Measurements from ENCODE around the gene PCED1A. TPM values are rescaled to one million over a fixed set of nuclear protein-coding genes. Genes with fewer than 3 reads are reported as not detected.

PCED1A gene
- total and polyA plus RNA-seq, 9 of the 15 experiments (the other 6 are each of a cell fraction or from before 2014, with no cell fraction given): 1.5 to 11.5 (median 5.9) TPM

DNA sequence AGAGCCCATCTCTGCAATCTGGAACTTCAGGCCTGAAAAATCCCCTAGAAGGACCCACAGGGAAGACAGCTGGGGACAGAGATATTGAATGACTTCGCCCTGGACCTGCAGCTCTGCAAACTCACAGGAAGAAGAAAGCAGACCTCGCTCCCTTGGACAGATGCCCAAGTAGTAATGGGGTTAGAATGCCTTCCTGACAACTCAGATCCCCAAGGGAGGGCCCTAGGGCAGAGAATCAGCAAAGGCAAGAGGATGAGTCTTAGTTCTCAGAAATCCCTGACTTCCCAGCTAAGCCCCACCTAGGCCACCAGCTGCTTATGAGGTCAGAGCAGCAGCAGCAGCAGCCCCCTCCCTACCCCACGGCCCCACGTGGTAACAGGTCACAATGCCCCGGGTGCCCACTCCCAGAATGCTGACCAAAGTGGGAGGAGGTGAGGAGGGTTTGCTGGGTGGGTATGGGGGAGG, 25.8 kb downstream of the PCED1A start, which contains the start of gene C20orf141 (continued):
- TF ChIP-seq RFX7 (CRISPR knock-in tag; IDR thresholded peaks at IDR 0.05) (no peak), FOSL1 (tag; conservative IDR thresholded peaks at IDR 0.05) (peak; percentile 30; the same call in 1 of the 2 replicates), CBFA2T3 (IDR thresholded peaks at IDR 0.05) (peak; percentile 74), SP1 (CRISPR knock-in tag; IDR thresholded peaks at IDR 0.05) (no peak), GATA2 (CRISPR knock-in tag; IDR thresholded peaks at IDR 0.05) (peak; percentile 81), NFIX (CRISPR knock-in tag; IDR thresholded peaks at IDR 0.05; ENCODE audit: low read depth) (no peak), RBBP5 (IDR thresholded peaks at IDR 0.05; ENCODE audit: borderline replicate concordance, insufficient read depth, low read length, poor library complexity, severe bottlenecking) (no peak), ZNF57 (CRISPR knock-in tag; IDR thresholded peaks at IDR 0.05) (no peak), NFIC (IDR thresholded peaks at IDR 0.05) (peak; percentile 80), HDAC3 (IDR thresholded peaks at IDR 0.05; ENCODE audit: borderline replicate concordance, partially characterized antibody) (no peak), CBFA2T2 (conservative IDR thresholded peaks at IDR 0.05) (peak; percentile 55), ILF3 (IDR thresholded peaks at IDR 0.05; ENCODE audit: borderline replicate concordance) (no peak), NR1H2 (CRISPR knock-in tag; IDR thresholded peaks at IDR 0.05) (no peak)
- TF ChIP-seq, protein P1, sequence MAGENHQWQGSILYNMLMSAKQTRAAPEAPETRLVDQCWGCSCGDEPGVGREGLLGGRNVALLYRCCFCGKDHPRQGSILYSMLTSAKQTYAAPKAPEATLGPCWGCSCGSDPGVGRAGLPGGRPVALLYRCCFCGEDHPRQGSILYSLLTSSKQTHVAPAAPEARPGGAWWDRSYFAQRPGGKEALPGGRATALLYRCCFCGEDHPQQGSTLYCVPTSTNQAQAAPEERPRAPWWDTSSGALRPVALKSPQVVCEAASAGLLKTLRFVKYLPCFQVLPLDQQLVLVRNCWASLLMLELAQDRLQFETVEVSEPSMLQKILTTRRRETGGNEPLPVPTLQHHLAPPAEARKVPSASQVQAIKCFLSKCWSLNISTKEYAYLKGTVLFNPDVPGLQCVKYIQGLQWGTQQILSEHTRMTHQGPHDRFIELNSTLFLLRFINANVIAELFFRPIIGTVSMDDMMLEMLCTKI (IDR thresholded peaks at IDR 0.05; ENCODE audit: partially characterized antibody): no peak
- TF ChIP-seq, protein P2, sequence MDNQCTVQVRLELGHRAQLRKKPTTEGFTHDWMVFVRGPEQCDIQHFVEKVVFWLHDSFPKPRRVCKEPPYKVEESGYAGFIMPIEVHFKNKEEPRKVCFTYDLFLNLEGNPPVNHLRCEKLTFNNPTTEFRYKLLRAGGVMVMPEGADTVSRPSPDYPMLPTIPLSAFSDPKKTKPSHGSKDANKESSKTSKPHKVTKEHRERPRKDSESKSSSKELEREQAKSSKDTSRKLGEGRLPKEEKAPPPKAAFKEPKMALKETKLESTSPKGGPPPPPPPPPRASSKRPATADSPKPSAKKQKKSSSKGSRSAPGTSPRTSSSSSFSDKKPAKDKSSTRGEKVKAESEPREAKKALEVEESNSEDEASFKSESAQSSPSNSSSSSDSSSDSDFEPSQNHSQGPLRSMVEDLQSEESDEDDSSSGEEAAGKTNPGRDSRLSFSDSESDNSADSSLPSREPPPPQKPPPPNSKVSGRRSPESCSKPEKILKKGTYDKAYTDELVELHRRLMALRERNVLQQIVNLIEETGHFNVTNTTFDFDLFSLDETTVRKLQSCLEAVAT (IDR thresholded peaks at IDR 0.05): no peak
- TF ChIP-seq, protein P3, sequence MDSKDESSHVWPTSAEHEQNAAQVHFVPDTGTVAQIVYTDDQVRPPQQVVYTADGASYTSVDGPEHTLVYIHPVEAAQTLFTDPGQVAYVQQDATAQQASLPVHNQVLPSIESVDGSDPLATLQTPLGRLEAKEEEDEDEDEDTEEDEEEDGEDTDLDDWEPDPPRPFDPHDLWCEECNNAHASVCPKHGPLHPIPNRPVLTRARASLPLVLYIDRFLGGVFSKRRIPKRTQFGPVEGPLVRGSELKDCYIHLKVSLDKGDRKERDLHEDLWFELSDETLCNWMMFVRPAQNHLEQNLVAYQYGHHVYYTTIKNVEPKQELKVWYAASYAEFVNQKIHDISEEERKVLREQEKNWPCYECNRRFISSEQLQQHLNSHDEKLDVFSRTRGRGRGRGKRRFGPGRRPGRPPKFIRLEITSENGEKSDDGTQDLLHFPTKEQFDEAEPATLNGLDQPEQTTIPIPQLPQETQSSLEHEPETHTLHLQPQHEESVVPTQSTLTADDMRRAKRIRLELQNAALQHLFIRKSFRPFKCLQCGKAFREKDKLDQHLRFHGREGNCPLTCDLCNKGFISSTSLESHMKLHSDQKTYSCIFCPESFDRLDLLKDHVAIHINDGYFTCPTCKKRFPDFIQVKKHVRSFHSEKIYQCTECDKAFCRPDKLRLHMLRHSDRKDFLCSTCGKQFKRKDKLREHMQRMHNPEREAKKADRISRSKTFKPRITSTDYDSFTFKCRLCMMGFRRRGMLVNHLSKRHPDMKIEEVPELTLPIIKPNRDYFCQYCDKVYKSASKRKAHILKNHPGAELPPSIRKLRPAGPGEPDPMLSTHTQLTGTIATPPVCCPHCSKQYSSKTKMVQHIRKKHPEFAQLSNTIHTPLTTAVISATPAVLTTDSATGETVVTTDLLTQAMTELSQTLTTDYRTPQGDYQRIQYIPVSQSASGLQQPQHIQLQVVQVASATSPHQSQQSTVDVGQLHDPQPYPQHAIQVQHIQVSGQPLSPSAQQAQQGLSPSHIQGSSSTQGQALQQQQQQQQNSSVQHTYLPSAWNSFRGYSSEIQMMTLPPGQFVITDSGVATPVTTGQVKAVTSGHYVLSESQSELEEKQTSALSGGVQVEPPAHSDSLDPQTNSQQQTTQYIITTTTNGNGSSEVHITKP (IDR thresholded peaks at IDR 0.05; ENCODE audit: partially characterized antibody): no peak
- TF ChIP-seq, protein P4, sequence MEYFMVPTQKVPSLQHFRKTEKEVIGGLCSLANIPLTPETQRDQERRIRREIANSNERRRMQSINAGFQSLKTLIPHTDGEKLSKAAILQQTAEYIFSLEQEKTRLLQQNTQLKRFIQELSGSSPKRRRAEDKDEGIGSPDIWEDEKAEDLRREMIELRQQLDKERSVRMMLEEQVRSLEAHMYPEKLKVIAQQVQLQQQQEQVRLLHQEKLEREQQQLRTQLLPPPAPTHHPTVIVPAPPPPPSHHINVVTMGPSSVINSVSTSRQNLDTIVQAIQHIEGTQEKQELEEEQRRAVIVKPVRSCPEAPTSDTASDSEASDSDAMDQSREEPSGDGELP (CRISPR knock-in tag; IDR thresholded peaks at IDR 0.05; ENCODE audit: borderline replicate concordance): peak; percentile 47; the same call in 1 of the 2 replicates
